Activated CD8-positive, alpha-beta memory T cell treated with anti-CD3 and anti-CD28 coated beads for 36 hours (primary cell): ENCODE data around the gene DST. TPM values are rescaled to one million over a fixed set of nuclear protein-coding genes. Genes with fewer than 3 reads are reported as not detected.

Source experiments
- CTCF ChIA-PET: fragments of 350-600 bp; sonication (Branson Sonifier 250); formaldehyde crosslinking; loops from one replicate; lab custom pipeline; 2021; ENCODE audit warnings: antibody characterized with exemption; lab: Charles Lee
- POLR2A ChIA-PET: fragments of 350-600 bp; sonication (Branson Sonifier 250); formaldehyde crosslinking; loops from one replicate; lab custom pipeline; 2021; ENCODE audit warnings: antibody characterized with exemption; lab: Charles Lee
- total RNA-seq, 2 experiments: library from RNA; stranded (reverse); gene quantifications; one replicate each; pipeline ENCODE4 v1.2.3, GENCODE V29; 2021

Gene DST
- total RNA-seq, 2 experiments from 2014 or later = 1.7 TPM

- ChIA-PET POLR2A (no interaction called here), CTCF (interaction anchor here (0.5 kb wide), 1 partner anchor 179 kb away, joined by 3 read pairs; no protein-coding TSS in a partner anchor)
Observed at GRCh38 chr6:56526860-56527544, 115.7 kb downstream of the DST start.

- CTCF ChIA-PET = interaction anchor here (0.5 kb wide), 1 partner anchor 179 kb away, joined by 3 read pairs; no protein-coding TSS in a partner anchor
- POLR2A ChIA-PET = no interaction called here
Observed at GRCh38 chr6:56525974-56526789, 116.5 kb downstream of the DST start.

- ChIA-PET POLR2A (no interaction called here), CTCF (no interaction called here)
Observed at GRCh38 chr6:56524891-56525703, 117.6 kb downstream of the DST start.

- POLR2A ChIA-PET = no interaction called here
- CTCF ChIA-PET = no interaction called here
Observed at GRCh38 chr6:56522495-56523270, 120.0 kb downstream of the DST start.

GRCh38 chr6:56521976-56522375 is 120.7 kb downstream of the DST start:
- CTCF ChIA-PET = no interaction called here
- POLR2A ChIA-PET = no interaction called here

- POLR2A ChIA-PET = no interaction called here
- CTCF ChIA-PET = no interaction called here
Observed at GRCh38 chr6:56521454-56521853, 121.2 kb downstream of the DST start.

GRCh38 chr6:56520218-56520617 is 122.5 kb downstream of the DST start:
- POLR2A ChIA-PET = no interaction called here
- CTCF ChIA-PET = no interaction called here

- ChIA-PET CTCF (no interaction called here), POLR2A (no interaction called here)
Observed at GRCh38 chr6:56518995-56519767, 123.5 kb downstream of the DST start.

GRCh38 chr6:56517155-56517745 is 125.4 kb downstream of the DST start:
- POLR2A ChIA-PET = no interaction called here
- CTCF ChIA-PET = interaction anchor here (0.6 kb wide), 1 partner anchor 443 kb away, joined by 4 read pairs; no protein-coding TSS in a partner anchor

- CTCF ChIA-PET = no interaction called here
- POLR2A ChIA-PET = no interaction called here
Observed at GRCh38 chr6:56516003-56516402, 126.7 kb downstream of the DST start.

- ChIA-PET CTCF (no interaction called here), POLR2A (no interaction called here)
Observed at GRCh38 chr6:56515081-56515905, 127.4 kb downstream of the DST start.

GRCh38 chr6:56514395-56514794 is 128.3 kb downstream of the DST start:
- CTCF ChIA-PET = no interaction called here

GRCh38 chr6:56513631-56514030 is 129.1 kb downstream of the DST start:
- CTCF ChIA-PET = no interaction called here
- POLR2A ChIA-PET = no interaction called here

More at GRCh38 chr6:56514395-56514794, 128.3 kb downstream of the DST start:
- POLR2A ChIA-PET = no interaction called here

- ChIA-PET CTCF (no interaction called here), POLR2A (no interaction called here)
Observed at GRCh38 chr6:56511591-56511990, 131.1 kb downstream of the DST start.

GRCh38 chr6:56510984-56511531 is 131.6 kb downstream of the DST start:
- ChIA-PET CTCF (no interaction called here), POLR2A (no interaction called here)

GRCh38 chr6:56509031-56509430 is 133.7 kb downstream of the DST start:
- ChIA-PET CTCF (no interaction called here), POLR2A (no interaction called here)

GRCh38 chr6:56507517-56507916 is 135.2 kb downstream of the DST start:
- CTCF ChIA-PET = no interaction called here
- POLR2A ChIA-PET = no interaction called here
